BJ (cell line): ENCODE results near the gene S1PR3. TPM values are rescaled to one million over a fixed set of nuclear protein-coding genes. Genes with fewer than 3 reads are reported as not detected.

Experiments
- CTCF ChIA-PET: fragments of 350-600 bp; formaldehyde crosslinking; extraction: SDS; loops from one replicate; lab custom pipeline; 2021; ENCODE audit warnings: antibody characterized with exemption, inconsistent platforms; lab: Yijun Ruan, JAX
- POLR2A ChIA-PET: fragments of 300-600 bp; sonication (Branson Sonifier 250); formaldehyde crosslinking; extraction: SDS; loops from one replicate; lab custom pipeline; 2021; ENCODE audit warnings: antibody characterized with exemption; lab: Charles Lee
- DNase-seq: peaks from one replicate; pipeline ENCODE4 v3.0.0-alpha.2; 2011; ENCODE audit warnings: low read depth
- H3K27me3 ChIP-seq: 2 replicates; pipeline ENCODE4 v1.6.0; 2011; ENCODE audit warnings: low read length; ENCODE audit not compliant: control insufficient read depth, insufficient read depth
- H3K36me3 ChIP-seq: 2 replicates; pipeline ENCODE4 v1.5.1; 2011; ENCODE audit warnings: low read length; ENCODE audit not compliant: control insufficient read depth, insufficient read depth
- H3K4me3 ChIP-seq: 2 replicates; pipeline ENCODE4 v1.5.1; 2011; ENCODE audit warnings: low read depth, mild to moderate bottlenecking, control low read depth, low read length
- polyA plus RNA-seq: library from polyadenylated mRNA; depleted of rRNA; stranded (reverse); fragments of >200 nt; gene quantifications from 2 replicates; pipeline ENCODE4 v1.2.3, GENCODE V29; 2011
- TF ChIP-seq, protein P1 (sequence below): IDR thresholded peaks from 2 replicates; pipeline ENCODE4 v1.5.1; 2011; ENCODE audit warnings: low read depth, mild to moderate bottlenecking, control low read depth, inconsistent platforms, low read length, moderate library complexity; ENCODE audit not compliant: insufficient read depth

S1PR3 gene
- polyA plus RNA-seq, 1 experiment, result 20.3 TPM

DNA sequence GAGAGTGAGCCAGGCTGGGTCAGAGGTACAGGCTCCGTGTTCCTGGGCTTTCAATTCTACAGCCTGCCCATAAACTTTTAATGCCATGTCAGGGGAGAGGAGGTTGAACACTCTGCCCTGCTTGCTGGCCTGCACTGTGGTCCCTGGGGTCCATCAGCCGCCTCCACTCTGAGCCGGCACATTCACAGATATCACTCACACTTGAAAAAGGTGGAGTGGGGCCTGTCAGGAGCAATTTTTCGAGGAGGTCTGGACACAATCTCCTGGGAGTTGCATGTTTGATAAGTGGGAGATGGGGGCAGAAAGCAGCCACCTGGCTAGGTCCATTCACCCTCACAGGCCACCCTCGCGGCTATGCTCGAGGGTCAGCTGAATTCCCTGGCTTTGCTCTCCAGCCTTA is 22.9 kb downstream of the S1PR3 start:
- ChIA-PET CTCF (no interaction called here), POLR2A (no interaction called here)
- no peak overlapping the region for H3K4me3 ChIP-seq
- H3K36me3 ChIP-seq, result no peaks in the 10 kb centered on the region; the same call in 1 of the 2 replicates
- TF ChIP-seq, protein P1, sequence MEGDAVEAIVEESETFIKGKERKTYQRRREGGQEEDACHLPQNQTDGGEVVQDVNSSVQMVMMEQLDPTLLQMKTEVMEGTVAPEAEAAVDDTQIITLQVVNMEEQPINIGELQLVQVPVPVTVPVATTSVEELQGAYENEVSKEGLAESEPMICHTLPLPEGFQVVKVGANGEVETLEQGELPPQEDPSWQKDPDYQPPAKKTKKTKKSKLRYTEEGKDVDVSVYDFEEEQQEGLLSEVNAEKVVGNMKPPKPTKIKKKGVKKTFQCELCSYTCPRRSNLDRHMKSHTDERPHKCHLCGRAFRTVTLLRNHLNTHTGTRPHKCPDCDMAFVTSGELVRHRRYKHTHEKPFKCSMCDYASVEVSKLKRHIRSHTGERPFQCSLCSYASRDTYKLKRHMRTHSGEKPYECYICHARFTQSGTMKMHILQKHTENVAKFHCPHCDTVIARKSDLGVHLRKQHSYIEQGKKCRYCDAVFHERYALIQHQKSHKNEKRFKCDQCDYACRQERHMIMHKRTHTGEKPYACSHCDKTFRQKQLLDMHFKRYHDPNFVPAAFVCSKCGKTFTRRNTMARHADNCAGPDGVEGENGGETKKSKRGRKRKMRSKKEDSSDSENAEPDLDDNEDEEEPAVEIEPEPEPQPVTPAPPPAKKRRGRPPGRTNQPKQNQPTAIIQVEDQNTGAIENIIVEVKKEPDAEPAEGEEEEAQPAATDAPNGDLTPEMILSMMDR, result no peak
- no peaks in the 10 kb centered on the region for H3K27me3 ChIP-seq
- no peak for DNase-seq

DNA sequence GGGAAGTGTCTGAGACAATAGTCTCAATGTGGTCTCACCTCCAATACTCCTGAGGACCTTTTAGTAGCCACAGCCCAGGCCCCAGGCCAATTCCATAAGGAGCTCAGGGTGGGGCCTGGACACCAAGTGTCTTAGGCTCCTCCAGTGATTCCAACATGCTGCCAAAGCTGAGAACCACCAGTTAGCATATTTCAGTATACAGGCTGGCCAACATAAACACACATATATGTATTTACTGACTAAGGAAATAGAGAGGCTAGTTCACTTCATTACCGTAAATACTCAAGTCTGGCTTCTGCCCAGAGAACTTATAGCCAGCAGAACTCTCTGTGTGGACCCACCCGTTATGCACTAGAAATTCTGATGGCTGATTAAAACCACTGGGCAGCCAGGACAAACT is 24.1 kb downstream of the S1PR3 start:
- TF ChIP-seq, protein P1, result no peak
- DNase-seq, result no peak
- no peak overlapping the region for H3K4me3 ChIP-seq
- no peaks in the 10 kb centered on the region for H3K27me3 ChIP-seq
- CTCF ChIA-PET, result no interaction called here
- POLR2A ChIA-PET, result no interaction called here
- H3K36me3 ChIP-seq, result no peaks in the 10 kb centered on the region; the same call in 1 of the 2 replicates

DNA sequence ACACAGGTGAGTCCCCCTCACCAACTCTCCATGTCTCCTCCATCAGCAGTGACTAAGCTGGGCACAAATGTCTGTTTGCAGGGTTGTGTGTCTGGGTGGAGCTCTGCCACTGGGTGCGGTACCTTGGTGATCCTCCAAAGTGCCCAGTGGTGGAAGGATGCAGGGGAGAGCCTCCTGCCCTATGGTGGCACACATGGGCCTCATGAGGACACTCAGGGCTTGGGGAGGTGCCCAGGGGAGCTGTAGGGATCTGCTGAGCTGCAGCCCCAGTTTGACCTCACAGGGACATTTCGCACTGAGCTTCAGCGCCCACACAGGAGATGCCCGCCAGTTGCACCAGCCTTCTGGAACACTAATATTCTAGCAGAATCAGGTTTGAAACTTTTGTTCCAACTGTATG is 29.5 kb downstream of the S1PR3 start:
- CTCF ChIA-PET, result interaction anchor here (0.8 to 1.3 kb wide), 4 partner anchors 10 to 275 kb away, joined by 3 read pairs; no protein-coding TSS in a partner anchor
- Histone ChIP-seq H3K4me3 (no peak overlapping the region), H3K36me3 (no peaks in the 10 kb centered on the region), H3K27me3 (no peaks in the 10 kb centered on the region)
- TF ChIP-seq, protein P1, result no peak
- POLR2A ChIA-PET, result no interaction called here
- no peak for DNase-seq

DNA sequence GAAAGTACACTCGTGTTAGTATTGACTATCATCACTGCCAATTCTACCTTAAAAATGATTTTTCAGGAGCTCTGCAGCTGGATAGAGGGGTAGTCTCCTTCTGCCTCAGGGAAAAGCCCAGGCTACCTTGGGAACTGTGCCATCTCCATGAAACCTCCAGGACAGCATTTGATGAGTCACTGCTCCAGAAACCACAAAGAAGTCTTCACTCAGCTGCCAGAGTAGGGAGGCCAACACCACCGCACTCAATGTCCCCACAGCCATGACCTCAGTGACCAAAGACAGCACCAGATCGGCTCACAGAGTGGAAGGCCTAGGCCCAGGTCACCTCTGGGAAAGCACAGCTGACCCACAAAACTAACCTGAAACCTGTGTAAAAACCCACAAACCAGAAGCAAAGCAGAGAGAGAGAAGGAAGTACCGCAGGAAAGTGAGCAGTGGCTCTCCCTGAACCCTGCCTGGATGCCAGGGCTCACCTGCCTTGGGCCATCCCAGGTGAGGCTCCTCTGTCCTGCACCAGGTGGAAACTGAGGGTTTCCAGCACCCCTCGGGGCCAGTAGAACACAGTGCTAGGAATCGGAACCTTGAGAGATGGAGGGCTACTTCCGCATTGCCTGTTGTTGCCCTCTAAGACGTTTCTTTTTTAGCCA is 30.0 kb downstream of the S1PR3 start:
- TF ChIP-seq, protein P1, result no peak
- no peaks in the 10 kb centered on the region for H3K27me3 ChIP-seq
- POLR2A ChIA-PET, result no interaction called here
- DNase-seq, result peak; percentile 60
- no peak overlapping the region for H3K4me3 ChIP-seq
- CTCF ChIA-PET, result interaction anchor here (0.8 to 1.3 kb wide), 4 partner anchors 11 to 276 kb away, joined by 3 read pairs; no protein-coding TSS in a partner anchor
- H3K36me3 ChIP-seq, result no peaks in the 10 kb centered on the region

DNA sequence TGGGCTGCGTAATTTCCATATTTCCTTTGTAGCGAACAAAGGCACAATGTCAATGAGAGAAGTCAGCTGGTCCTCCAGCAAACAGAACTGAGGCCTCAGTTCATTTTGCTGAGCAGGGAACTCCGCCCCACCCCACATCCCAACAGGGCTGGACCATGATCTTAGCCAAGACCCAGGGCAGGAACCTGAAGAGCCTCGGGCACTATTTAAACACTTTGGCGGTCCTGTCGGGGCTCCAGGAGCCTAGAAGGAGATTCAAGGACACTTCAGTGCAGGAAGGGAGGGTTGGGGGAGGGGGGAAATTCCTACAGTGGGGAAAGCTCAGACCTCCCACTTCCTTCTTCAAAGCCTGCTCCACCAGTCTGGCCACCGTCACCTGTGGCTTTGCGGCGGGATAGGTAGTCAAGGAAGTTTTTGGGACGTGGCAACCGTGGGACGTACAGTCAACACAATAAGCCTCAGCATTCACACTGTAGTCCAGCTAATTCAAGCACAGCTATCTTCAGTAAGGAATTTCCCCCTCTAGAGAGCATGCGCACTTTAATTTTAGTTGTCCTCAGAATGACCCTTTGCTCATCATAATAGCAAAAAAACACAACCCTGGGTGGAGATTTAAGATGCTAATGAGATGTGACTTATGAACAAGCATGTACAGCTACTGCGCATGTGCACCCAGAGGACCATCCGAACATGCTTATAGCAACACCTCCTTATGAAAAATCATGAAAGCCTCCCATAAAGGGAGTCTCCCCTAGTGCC is 30.9 kb downstream of the S1PR3 start:
- H3K36me3 ChIP-seq, result no peaks in the 10 kb centered on the region
- ChIA-PET CTCF (interaction anchor here (1.3 kb wide), 1 partner anchor 9 kb away, joined by 3 read pairs; no protein-coding TSS in a partner anchor), POLR2A (interaction anchor here (0.6 kb wide), 1 partner anchor 14 kb away, joined by 4 read pairs; no protein-coding TSS in a partner anchor)
- H3K27me3 ChIP-seq, result no peaks in the 10 kb centered on the region
- no peak overlapping the region for H3K4me3 ChIP-seq
- TF ChIP-seq, protein P1, result no peak
- no peak for DNase-seq
